GM10847 (cell line): ENCODE results near the gene SLC35E1.
A peak's percentile ranks its signal among the peaks of the same experiment; 100 is the strongest.

ENCODE experiments used
- POLR2A ChIP-seq: IDR thresholded peaks from 2 replicates; pipeline ENCODE4 v1.6.1; 2011; ENCODE audit not compliant: insufficient read length; ENCODE audit errors: extremely low read depth

The SLC35E1 gene

GRCh38 chr19:16527334-16527935, 44.8 kb downstream of the SLC35E1 start:
- TF ChIP-seq POLR2A: no peak

- no peak for TF ChIP-seq POLR2A
These were observed 46.3 kb downstream of the SLC35E1 start for GRCh38 chr19:16525751-16526481.

GRCh38 chr19:16524991-16525734, 47.1 kb downstream of the SLC35E1 start:
- no peak for TF ChIP-seq POLR2A

- no peak for TF ChIP-seq POLR2A
These were observed 49.4 kb downstream of the SLC35E1 start for GRCh38 chr19:16522559-16523377.

- TF ChIP-seq POLR2A: no peak
These were observed 50.4 kb downstream of the SLC35E1 start for GRCh38 chr19:16521715-16522289.

GRCh38 chr19:16520986-16521624, 51.1 kb downstream of the SLC35E1 start:
- TF ChIP-seq POLR2A: no peak

GRCh38 chr19:16520074-16520973, 51.9 kb downstream of the SLC35E1 start:
- TF ChIP-seq POLR2A: no peak

- no peak for TF ChIP-seq POLR2A
These were observed 53.0 kb downstream of the SLC35E1 start for GRCh38 chr19:16519230-16519687.

- TF ChIP-seq POLR2A: no peak
These were observed 53.6 kb downstream of the SLC35E1 start for GRCh38 chr19:16518483-16519229.

GRCh38 chr19:16518061-16518460, 54.2 kb downstream of the SLC35E1 start:
- TF ChIP-seq POLR2A: no peak

GRCh38 chr19:16516923-16517610, 55.1 kb downstream of the SLC35E1 start:
- TF ChIP-seq POLR2A: peak; percentile 15

GRCh38 chr19:16516381-16516780, 55.8 kb downstream of the SLC35E1 start:
- no peak for TF ChIP-seq POLR2A
